ENCODE results near the gene SACS. TPM values are rescaled to one million over a fixed set of nuclear protein-coding genes. Genes with fewer than 3 reads are reported as not detected.

SACS gene
- total and polyA plus RNA-seq, 2 of the 8 experiments (the other 6 are each of a cell fraction or from before 2014, with no cell fraction given), result 11.0 to 54.2 TPM

GRCh38 chr13:23399347-23399746, 34.2 kb downstream of the SACS start:
- Histone ChIP-seq H3K23me2 (ENCODE audit: low read depth, low read length) (no peaks in the 10 kb centered on the region), H3K23ac (ENCODE audit: insufficient read length) (no peak overlapping the region), H2BK5ac (ENCODE audit: low read depth, low read length) (peak overlapping the region; percentile 85; the same call in 1 of the 2 replicates), H3K9ac (replicated peaks in 1 of 4; ENCODE audit: extremely low read depth in 1 of 4, low read depth in 3 of 4, low read length in 3 of 4) (0 out of 7 replicates have a peak overlapping the region, but pooled peaks of 1 of the 4 experiments have one; percentile 10), H3K4ac (replicated peaks; ENCODE audit: insufficient read length, low read depth, low read length) (no peak overlapping the region), H3K27me3 (replicated peaks in 1 of 4; ENCODE audit: control insufficient read depth in 3 of 4, extremely low read depth in 1 of 4, insufficient read depth in 3 of 4, low read length in 3 of 4) (no peaks in the 10 kb centered on the region), H3K14ac (ENCODE audit: insufficient read length) (no peak overlapping the region), H2AFZ (ENCODE audit: low read length) (0 out of 2 replicates have a peak overlapping the region, but pooled peaks have one; percentile 6), H3K4me2 (ENCODE audit: insufficient read depth in 1 of 2, low read depth in 2 of 2, low read length in 2 of 2) (no peak overlapping the region), H4K8ac (ENCODE audit: extremely low read depth, insufficient read depth, low read length) (no peak overlapping the region), H2BK120ac (replicated peaks; ENCODE audit: low read depth, low read length) (no peak overlapping the region), H3K4me3 (ENCODE audit: extremely low read depth in 1 of 4, insufficient read depth in 2 of 4, low read depth in 3 of 4, low read length in 4 of 4) (no peak overlapping the region), H3K27ac (ENCODE audit: low read depth, low read length) (peak overlapping the region; percentile 5; the same call in 1 of the 2 replicates), H2BK15ac (ENCODE audit: low read length) (no peak overlapping the region), H4K20me1 (replicated peaks in 1 of 2; ENCODE audit: control insufficient read depth in 1 of 2, insufficient read depth in 2 of 2, low read length in 2 of 2) (no peaks in the 10 kb centered on the region), H3K4me1 (replicated peaks in 1 of 4; ENCODE audit: control insufficient read depth in 3 of 4, insufficient read depth in 4 of 4, low read length in 3 of 4) (peaks cover 0 to 5% (median 1%) of the 10 kb centered on the region in 4 experiments; a peak in 1 of 7 replicates), H3K18ac (ENCODE audit: extremely low read depth, low read length) (peak overlapping the region; percentile 19; the same call in 1 of the 2 replicates), H3K56ac (replicated peaks; ENCODE audit: insufficient read length, low read depth, low read length) (no peak overlapping the region), H3K79me1 (ENCODE audit: low read depth, low read length) (no peaks in the 10 kb centered on the region), H2BK20ac (ENCODE audit: low read length) (0 out of 2 replicates have a peak overlapping the region, but pooled peaks have one; percentile 61), H4K91ac (replicated peaks; ENCODE audit: insufficient read length, low read length) (no peak overlapping the region), H2AK5ac (ENCODE audit: low read depth, low read length) (no peak overlapping the region), H3K9me3 (ENCODE audit: insufficient read depth in 2 of 2, low read depth in 1 of 2, low read length in 1 of 2) (no peaks in the 10 kb centered on the region), H4K5ac (ENCODE audit: insufficient read length, low read depth, low read length) (no peak overlapping the region), H3K36me3 (ENCODE audit: control insufficient read depth in 2 of 4, insufficient read depth in 4 of 4, low read length in 3 of 4) (no peaks in the 10 kb centered on the region; a peak in 2 of 8 replicates), H2BK12ac (ENCODE audit: low read depth, low read length) (no peak overlapping the region), H3K79me2 (ENCODE audit: control insufficient read depth in 1 of 2, insufficient read depth in 2 of 2, low read length in 2 of 2) (peaks cover 0 to 5% of the 10 kb centered on the region in 2 experiments; a peak in 2 of 4 replicates)
- DNase-seq (ENCODE audit: low read depth in 1 of 2, low spot score in 2 of 2) (no peak), FAIRE-seq (peak; percentile 92)
- TF ChIP-seq MAX (IDR thresholded peaks at IDR 0.05) (peak; percentile 43), EZH2 (IDR thresholded peaks at IDR 0.05; ENCODE audit: low read depth, low read length, severe bottlenecking) (no peak), TAF1 (IDR thresholded peaks at IDR 0.05; ENCODE audit: low read depth, low read length) (no peak), JUN (IDR thresholded peaks at IDR 0.05; ENCODE audit: low read depth, low read length) (no peak), RAD21 (IDR thresholded peaks at IDR 0.05 in 1 of 2, conservative IDR thresholded peaks at IDR 0.05 in 1 of 2; ENCODE audit: low read depth in 2 of 2, low read length in 2 of 2) (no peak; a peak in 1 of 4 replicates), FOSL1 (IDR thresholded peaks at IDR 0.05; ENCODE audit: insufficient read depth, low read depth, low read length) (no peak)
- TF ChIP-seq, protein P1, sequence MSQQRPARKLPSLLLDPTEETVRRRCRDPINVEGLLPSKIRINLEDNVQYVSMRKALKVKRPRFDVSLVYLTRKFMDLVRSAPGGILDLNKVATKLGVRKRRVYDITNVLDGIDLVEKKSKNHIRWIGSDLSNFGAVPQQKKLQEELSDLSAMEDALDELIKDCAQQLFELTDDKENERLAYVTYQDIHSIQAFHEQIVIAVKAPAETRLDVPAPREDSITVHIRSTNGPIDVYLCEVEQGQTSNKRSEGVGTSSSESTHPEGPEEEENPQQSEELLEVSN (IDR thresholded peaks at IDR 0.05), result peak; percentile 84
- TF ChIP-seq, protein P2, sequence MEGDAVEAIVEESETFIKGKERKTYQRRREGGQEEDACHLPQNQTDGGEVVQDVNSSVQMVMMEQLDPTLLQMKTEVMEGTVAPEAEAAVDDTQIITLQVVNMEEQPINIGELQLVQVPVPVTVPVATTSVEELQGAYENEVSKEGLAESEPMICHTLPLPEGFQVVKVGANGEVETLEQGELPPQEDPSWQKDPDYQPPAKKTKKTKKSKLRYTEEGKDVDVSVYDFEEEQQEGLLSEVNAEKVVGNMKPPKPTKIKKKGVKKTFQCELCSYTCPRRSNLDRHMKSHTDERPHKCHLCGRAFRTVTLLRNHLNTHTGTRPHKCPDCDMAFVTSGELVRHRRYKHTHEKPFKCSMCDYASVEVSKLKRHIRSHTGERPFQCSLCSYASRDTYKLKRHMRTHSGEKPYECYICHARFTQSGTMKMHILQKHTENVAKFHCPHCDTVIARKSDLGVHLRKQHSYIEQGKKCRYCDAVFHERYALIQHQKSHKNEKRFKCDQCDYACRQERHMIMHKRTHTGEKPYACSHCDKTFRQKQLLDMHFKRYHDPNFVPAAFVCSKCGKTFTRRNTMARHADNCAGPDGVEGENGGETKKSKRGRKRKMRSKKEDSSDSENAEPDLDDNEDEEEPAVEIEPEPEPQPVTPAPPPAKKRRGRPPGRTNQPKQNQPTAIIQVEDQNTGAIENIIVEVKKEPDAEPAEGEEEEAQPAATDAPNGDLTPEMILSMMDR (IDR thresholded peaks at IDR 0.05; ENCODE audit: control extremely low read depth in 1 of 3, insufficient read depth in 1 of 3, low read depth in 1 of 3, low read length in 3 of 3), result peak in 1 of 3 experiments; percentile 36; a peak in 1 of 4 replicates
- WGBS, 2 experiments (ENCODE audit: extremely low coverage in 1 of 2, insufficient coverage in 1 of 2, insufficient read length in 1 of 2, insufficient replicate concordance in 2 of 2, low coverage in 1 of 2, low lambda C conversion rate in 2 of 2, missing lambda C conversion rate in 1 of 2), result 66% methylated on average over 6 of the region's 6 CpGs; no CpG with 5 or more reads in 1 of the 2 experiments
- ChIA-PET POLR2A (ENCODE audit: partially characterized antibody) (interaction anchor here (1.6 kb wide), 1 partner anchor 34 kb away, joined by 4 read pairs; no protein-coding TSS in a partner anchor), CTCF (ENCODE audit: partially characterized antibody) (interaction anchor here (0.7 to 1.9 kb wide), 8 partner anchors 9 to 113 kb away, joined by 3 to 9 read pairs (median 4); no protein-coding TSS in a partner anchor)

Measured in H1 (cell line).